Mononuclear cell (primary cell): ENCODE results near the gene FES. TPM values are rescaled to one million over a fixed set of nuclear protein-coding genes. Genes with fewer than 3 reads are reported as not detected.

Experiments used
- total RNA-seq: library from RNA; depleted of rRNA; stranded (reverse); fragments of >200 nt; gene quantifications from one replicate; pipeline ENCODE4 v1.2.3, GENCODE V29; 2012

The FES gene
- total RNA-seq, 1 donor, result 27.9 TPM

Other genes starting within 250 kb of the FES start
- gene BLM, start 167.2 kb upstream of the FES start, total RNA-seq, result 5.8 TPM
- gene FURIN, start 15.9 kb upstream of the FES start, total RNA-seq, result 66.7 TPM
- 38.8 TPM for gene MAN2A2, start 18.8 kb downstream of the FES start, total RNA-seq
- 5.0 TPM for gene HDDC3, start 48.0 kb downstream of the FES start, total RNA-seq
- 14.4 TPM for gene UNC45A, start 50.8 kb downstream of the FES start, total RNA-seq
- 1.3 TPM for gene RCCD1, start 70.4 kb downstream of the FES start, total RNA-seq
- gene PRC1, start 110.0 kb downstream of the FES start, total RNA-seq, result 15.0 TPM
- 9.1 TPM for gene VPS33B, start 138.1 kb downstream of the FES start, total RNA-seq
- under 0.01 TPM for gene SV2B, start 215.8 kb downstream of the FES start, total RNA-seq